HG02763 (cell line): ENCODE measurements around the gene TLR7.
A peak's percentile ranks its signal among the peaks of the same experiment; 100 is the strongest.

ENCODE experiments used
- ATAC-seq: cut with Tn5 transposase; IDR thresholded peaks from one replicate; pipeline ENCODE4 v1.9.1; 2021; ENCODE audit warnings: mild to moderate bottlenecking, moderate library complexity; ENCODE audit not compliant: unreplicated experiment

Gene TLR7

GRCh38 chrX:12866451-12867377, at the start of gene TLR7:
Gene TLR7 (plus strand): TSS chrX:12867072. CDS start chrX:12867579, 507 bp downstream.
- ATAC-seq, result no peak

- no peak for ATAC-seq
Observed at GRCh38 chrX:12817528-12817927, 49.3 kb upstream of the TLR7 start.

- ATAC-seq, result no peak
Observed at GRCh38 chrX:12819222-12819621, 47.6 kb upstream of the TLR7 start.

GRCh38 chrX:12820737-12821136, 46.1 kb upstream of the TLR7 start:
- ATAC-seq, result no peak

GRCh38 chrX:12824944-12825343, 41.9 kb upstream of the TLR7 start:
- ATAC-seq, result no peak

GRCh38 chrX:12825801-12826200, 41.1 kb upstream of the TLR7 start:
- no peak for ATAC-seq

- ATAC-seq, result no peak
Observed at GRCh38 chrX:12843061-12843667, 23.7 kb upstream of the TLR7 start.

GRCh38 chrX:12843668-12844279, 23.1 kb upstream of the TLR7 start:
- ATAC-seq, result peak; percentile 93

GRCh38 chrX:12844319-12844718, 22.6 kb upstream of the TLR7 start:
- peak; percentile 39 for ATAC-seq

- ATAC-seq, result no peak
Observed at GRCh38 chrX:12865359-12865758, 1.5 kb upstream of the TLR7 start.

GRCh38 chrX:12867685-12868084, 813 bp downstream of the TLR7 start:
- no peak for ATAC-seq

- ATAC-seq, result peak; percentile 54
Observed at GRCh38 chrX:12868747-12869146, 1.9 kb downstream of the TLR7 start.

GRCh38 chrX:12871257-12871656, 4.4 kb downstream of the TLR7 start:
- no peak for ATAC-seq

GRCh38 chrX:12872741-12873140, 5.9 kb downstream of the TLR7 start:
- ATAC-seq, result no peak

GRCh38 chrX:12874581-12874980, 7.7 kb downstream of the TLR7 start:
- ATAC-seq, result no peak

- ATAC-seq, result no peak
Observed at GRCh38 chrX:12877386-12877785, 10.5 kb downstream of the TLR7 start.

- no peak for ATAC-seq
Observed at GRCh38 chrX:12878536-12878935, 11.7 kb downstream of the TLR7 start.

GRCh38 chrX:12881914-12882313, 15.0 kb downstream of the TLR7 start:
- ATAC-seq, result no peak

GRCh38 chrX:12885508-12885907, 18.6 kb downstream of the TLR7 start:
- ATAC-seq, result no peak

- no peak for ATAC-seq
Observed at GRCh38 chrX:12886545-12886944, 19.7 kb downstream of the TLR7 start.

GRCh38 chrX:12887141-12887540, 20.3 kb downstream of the TLR7 start:
- ATAC-seq, result no peak

GRCh38 chrX:12887767-12888166, 20.9 kb downstream of the TLR7 start:
- ATAC-seq, result no peak
